Measurements from ENCODE around the gene JAZF1.

JAZF1 gene

DNA sequence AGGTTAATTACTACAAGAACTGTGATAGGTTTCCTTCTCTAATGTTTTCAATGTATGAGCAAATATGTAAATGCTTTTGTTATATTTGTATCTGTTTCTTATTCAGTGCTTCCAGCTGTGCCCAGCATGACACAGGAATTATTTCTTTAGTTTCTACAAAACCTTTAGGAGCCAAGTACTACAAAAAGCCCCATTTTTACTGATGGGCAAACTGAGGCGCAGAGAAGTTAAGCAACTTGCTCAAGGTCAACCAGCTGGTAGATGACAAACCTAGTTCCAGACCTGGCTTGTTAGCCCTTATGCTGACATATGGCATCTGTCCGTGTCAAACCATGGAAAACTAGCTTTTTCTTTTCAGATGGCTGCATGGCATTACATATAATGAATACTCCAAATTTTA is 134.6 kb downstream of the JAZF1 start:
- no peak for DNase-seq (ENCODE audit: low read depth in 1 of 2, low spot score in 1 of 2)

DNA sequence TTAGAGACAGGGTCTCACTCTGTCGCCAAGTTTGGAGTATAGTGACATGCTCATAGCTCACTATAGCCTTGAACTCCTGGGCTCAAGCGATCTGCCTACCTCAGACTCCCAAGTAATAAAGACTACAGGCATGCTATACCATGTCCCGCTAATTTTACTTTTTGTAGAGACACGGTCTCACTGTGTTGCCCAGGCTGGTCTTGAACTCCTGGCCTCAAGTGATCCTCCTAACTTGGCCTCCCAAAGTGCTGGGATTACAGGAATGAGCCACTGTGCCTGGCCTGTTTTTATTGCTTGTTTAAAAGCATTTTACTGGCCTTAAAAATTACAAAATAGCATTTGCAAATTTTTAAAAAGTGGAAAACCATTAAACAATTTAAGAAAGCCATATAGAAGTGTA is 135.0 kb downstream of the JAZF1 start:
- no peak for DNase-seq (ENCODE audit: low read depth in 1 of 2, low spot score in 1 of 2)

DNA sequence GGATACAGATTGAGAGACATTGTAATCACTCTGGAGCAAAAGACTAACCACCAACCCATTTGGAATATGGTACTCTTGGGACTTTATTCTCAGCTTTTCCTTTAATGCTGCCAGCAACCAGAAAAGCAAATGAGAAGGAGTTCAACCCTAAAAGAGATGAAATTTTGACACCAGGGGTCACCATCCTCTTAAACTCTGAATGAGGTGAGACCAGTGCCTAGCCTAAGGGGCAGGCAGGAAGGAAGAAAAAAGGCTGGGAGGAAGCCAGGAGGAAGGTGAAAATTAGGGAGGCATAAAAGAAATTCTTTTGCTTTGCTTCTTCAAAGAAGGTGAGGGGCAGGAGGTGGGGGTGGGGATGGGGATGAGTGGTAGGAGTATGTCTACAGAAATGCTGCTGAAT is 135.8 kb downstream of the JAZF1 start:
- DNase-seq (ENCODE audit: low read depth in 1 of 2, low spot score in 1 of 2): no peak

GRCh38 chr7:28042721-28043120 is 137.9 kb downstream of the JAZF1 start:
- no peak for DNase-seq (ENCODE audit: low read depth in 1 of 2, low spot score in 1 of 2)

DNA sequence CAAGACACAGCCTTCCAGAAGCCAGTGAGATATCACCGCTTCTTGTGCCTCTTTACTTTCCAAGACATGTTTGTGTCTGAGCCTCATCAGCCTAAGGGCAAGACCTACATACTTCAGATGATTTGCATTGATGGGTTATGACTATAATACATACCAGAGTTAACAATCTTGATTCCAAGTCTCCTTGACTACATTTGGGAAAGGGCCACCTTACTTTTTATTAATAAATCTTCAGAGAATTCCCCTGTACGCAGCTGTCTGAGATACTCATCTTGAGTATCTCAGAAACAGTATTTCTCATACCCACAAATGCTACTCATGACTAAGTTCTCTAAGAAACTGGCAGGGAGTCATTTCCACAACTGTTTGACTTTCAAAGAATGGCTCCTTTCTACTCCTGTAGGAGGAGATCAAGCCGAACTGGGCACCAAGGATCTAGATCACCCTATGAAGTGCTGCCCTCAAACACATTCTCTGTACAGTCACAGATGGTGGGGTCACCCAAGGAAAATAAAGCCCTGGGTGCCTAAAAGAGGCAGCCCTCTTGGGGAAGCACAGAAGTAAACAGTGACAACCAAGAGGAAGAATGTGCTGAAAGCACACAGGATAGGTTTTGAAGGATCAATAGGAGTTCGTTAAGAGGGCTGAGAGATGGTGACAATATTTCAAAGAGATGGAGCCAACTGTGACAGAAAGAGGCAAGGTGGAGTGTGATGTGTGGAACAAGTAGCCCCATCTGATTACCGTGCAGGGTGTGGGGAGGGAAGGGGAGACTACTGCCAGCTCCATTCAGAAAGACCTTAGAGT is 138.9 kb downstream of the JAZF1 start:
- no peak for DNase-seq (ENCODE audit: low read depth in 1 of 2, low spot score in 1 of 2)

DNA sequence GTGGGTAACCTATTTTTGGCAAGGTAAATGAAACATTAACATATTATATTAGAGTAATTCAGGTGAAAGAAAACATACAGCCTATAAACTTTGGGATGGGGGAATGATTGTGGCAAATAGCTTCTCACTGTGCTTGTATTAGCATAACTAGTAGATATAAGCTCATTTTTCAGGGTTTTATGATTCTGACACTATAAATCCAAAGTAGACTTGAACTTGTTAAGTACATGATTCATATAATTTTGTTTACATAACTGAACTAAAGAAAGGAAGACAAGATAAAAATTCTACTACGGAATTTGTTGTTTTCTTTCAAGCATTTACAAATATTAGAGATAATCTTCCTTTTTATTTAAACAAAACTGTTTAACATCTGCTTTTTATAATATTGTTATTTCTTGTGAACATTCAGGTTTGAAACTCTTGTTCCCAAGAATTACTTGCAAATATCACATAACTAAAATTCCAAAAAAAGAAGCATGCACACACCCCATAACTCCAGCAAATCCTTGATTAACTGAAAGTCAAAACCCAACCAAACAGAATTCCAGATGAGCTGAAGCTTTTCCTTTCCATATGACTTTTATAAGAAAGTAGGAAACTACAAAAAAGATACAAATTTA is 142.3 kb downstream of the JAZF1 start:
- no peak for DNase-seq (ENCODE audit: low read depth in 1 of 2, low spot score in 1 of 2)

DNA sequence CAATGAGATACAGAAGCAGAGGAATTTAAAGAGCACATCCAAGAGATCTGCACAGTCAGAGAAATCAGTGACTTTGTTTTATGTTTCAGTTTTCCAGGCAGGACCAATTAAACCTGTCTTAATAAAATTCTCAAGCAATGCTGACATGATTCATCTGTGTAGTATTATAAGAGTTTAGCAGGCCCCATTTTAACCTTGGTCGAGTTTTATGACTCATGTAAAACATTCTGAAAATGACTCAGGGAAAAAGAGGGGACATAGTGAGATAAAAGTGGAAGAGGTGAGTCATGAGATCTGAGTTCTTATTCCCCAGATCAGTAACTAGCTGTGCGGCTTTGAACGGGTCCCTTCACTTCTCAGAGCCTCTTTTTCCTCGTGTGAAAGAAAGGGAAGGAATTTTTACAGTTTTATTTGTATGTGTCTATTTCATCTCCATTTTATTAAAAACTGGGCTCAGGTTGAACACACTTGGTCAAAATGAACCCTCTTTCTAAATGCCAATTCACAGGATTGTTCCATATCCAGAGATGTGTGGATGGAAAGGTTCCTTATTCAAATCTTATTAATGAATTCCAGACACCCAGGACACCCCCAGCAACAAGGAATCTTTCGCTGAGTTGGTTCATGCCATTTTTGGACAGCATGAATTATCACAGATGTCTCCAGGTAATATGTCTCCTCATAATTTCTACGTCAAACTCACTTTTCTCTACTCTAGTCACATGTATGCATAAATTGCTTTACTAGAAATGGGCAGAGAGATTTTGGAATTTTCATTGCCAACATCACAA is 143.2 kb downstream of the JAZF1 start:
- DNase-seq (ENCODE audit: low read depth in 1 of 2, low spot score in 1 of 2): no peak

- DNase-seq (ENCODE audit: low read depth in 1 of 2, low spot score in 1 of 2): no peak
Observed at GRCh38 chr7:28036696-28037095, 143.9 kb downstream of the JAZF1 start.

DNA sequence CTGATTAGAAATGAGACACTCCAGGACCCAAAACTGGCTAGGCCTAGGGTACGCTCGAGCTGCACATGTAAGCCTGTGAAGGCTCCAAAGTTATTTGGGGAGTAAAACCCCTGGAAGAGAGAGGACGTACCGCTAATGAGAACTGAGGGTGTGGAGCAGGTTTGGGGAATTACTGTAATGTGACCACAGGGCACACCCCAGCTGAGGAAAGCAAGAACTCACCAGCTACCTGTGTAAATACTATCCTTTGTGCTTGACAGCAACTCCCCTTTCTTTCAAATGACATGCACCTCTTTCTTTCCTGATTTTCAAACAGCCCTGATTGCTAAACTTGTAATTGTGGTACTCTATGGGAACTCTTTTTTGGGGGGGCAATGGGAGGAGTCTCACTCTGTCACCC is 147.2 kb downstream of the JAZF1 start:
- no peak for DNase-seq (ENCODE audit: low read depth in 1 of 2, low spot score in 1 of 2)

DNA sequence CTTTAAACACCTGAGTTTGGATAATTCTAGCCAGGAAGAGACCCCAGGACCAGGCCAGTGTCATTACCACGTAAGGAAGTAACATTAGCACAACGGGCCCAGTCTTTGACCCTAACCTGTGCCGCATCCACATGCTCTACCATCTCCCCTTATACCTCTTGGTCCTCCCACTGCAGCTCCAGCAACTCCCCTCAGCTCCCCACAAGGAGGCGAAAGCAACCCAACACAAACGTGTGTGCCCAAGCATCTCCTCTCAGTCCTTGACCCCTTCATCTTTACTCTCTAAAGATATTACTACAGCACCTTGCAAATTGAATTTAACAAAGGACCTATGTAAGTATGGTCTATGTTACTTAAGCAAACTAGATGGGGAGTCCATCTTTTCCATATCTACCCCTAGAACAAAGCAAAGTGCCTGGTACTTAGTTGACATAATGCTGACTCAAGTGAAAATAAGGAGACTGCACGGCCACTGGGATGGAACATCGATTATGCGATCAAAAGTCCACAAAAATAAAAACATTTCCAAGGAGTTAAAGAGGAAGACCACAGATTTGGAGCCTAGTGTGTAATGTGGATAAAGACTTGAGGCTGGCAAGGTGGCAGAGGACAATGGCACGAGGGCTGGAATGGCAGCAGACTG is 147.7 kb downstream of the JAZF1 start:
- no peak for DNase-seq (ENCODE audit: low read depth in 1 of 2, low spot score in 1 of 2)

DNA sequence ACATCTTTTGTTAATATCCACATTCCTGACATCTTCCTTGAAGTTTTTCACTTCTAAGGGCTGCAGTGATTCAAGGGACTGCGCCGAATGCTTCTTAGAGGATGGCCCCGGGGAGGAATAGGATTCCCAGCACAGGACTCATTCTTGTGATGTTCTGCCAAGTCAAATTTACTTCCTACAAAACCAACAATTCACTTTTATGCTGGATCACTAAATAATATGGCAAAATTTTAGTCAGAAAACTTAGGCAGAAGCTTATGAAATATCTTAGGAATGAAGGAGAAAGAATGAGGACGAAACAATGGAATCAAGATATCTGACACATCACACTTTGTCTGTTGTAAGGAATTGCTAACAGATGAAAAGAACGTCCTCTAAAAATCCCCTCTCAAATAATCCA is 151.5 kb downstream of the JAZF1 start:
- DNase-seq (ENCODE audit: low read depth in 1 of 2, low spot score in 1 of 2): no peak

- DNase-seq (ENCODE audit: low read depth in 1 of 2, low spot score in 1 of 2): no peak
Observed at GRCh38 chr7:28028471-28028870, 152.1 kb downstream of the JAZF1 start.

GRCh38 chr7:28026237-28026636 is 154.4 kb downstream of the JAZF1 start:
- DNase-seq (ENCODE audit: low read depth in 1 of 2, low spot score in 1 of 2): no peak

- DNase-seq (ENCODE audit: low read depth in 1 of 2, low spot score in 1 of 2): no peak
Observed at GRCh38 chr7:28024786-28025334, 155.7 kb downstream of the JAZF1 start.

DNA sequence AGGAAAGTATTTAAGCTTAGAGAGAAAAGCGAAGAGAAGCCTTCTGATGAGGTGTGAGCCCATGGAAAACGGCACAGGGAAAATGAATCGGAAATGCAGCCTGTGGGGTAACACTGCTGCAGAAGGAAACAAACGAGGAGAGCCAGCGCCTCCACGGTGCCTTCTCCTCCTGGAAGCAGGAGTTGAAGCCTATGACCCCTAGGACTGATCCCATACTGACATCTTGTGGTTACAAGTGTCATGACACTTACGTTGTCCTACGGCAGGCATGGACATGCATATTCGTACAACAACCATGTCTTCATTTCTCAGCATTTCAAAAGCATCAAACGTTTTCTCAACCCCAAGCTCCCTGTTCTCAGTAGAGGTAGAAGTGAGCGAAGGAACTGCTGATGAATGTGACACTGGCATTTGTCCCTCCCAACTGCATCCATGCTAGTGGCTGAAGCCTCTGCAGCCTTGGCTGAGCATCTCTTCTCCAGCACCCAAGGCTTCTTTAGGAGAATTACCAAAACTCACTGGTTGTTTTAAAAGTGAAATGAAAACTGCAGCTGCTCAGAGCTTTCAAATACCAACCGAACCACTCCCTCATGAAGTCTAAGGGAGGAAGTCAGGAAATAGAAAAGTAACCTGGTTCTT is 160.2 kb downstream of the JAZF1 start:
- DNase-seq (ENCODE audit: low read depth in 1 of 2, low spot score in 1 of 2): no peak

DNA sequence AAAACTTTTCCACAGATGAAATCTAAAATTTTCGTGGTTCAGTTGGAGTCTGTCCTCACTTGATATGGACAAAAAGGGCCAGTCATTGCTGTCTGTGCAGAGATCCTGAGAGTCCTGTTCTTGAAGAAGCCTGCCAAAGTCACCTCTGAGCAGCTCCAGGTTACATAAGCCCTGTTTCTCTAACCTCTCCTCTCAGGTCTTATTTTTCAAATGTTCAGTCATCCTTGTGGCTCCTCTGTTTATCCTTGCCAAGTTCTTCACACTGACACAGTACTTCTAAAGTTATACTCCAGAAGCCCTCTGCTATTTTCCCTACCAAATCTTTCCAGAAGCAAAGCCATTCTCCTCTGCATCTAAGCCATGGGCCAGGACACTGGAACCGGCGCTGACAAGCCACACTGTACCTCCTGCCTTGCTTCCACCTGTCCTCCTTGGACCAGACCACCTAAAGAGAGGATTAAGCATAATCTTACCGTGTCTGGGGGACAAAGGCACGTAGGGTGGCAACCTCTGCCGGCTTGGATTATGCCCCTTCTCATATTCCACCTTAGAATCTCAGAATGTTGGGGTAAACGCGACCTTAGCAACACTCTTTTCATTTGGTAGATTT is 161.6 kb downstream of the JAZF1 start:
- no peak for DNase-seq (ENCODE audit: low read depth in 1 of 2, low spot score in 1 of 2)

DNA sequence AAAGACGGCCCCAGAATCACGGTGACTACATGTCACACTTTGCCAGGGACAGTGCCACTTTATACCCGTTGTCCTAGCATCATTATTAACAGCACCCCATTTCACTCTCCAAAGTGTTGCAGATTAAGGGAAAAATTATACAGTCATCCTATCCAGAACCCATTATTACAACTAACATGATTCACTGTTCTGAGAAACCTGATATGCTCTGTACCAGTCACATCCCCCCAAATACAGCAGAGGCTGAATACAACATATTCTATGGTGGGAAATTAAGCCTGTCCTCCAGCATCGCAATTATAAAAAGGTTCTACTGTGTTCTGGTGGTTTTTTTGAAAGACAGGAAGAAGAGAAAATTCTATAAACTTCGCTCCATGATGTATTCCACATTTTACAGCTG is 162.1 kb downstream of the JAZF1 start:
- DNase-seq (ENCODE audit: low read depth in 1 of 2, low spot score in 1 of 2): no peak

DNA sequence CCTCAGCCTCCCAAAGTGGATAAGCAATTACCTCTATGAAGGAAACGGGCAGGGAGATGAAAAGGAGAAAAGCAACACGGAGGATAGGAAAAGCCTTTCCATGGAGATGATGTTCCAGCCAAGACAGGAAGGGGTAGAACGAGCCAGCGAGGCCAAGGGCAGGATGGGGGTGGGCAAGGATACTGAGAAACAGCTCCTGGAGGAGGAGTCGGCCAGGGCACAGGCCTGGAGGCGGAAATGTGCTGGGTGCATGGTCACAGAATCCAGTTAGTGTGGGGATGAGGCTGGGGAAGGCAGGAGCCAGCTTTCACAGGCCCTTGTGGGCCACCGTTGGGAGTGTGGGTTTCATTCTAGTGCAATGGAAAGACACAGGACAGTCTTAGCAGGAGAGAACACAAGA is 162.6 kb downstream of the JAZF1 start:
- DNase-seq (ENCODE audit: low read depth in 1 of 2, low spot score in 1 of 2): no peak

- DNase-seq (ENCODE audit: low read depth in 1 of 2, low spot score in 1 of 2): no peak
Observed at GRCh38 chr7:28017372-28017771, 163.2 kb downstream of the JAZF1 start.

DNA sequence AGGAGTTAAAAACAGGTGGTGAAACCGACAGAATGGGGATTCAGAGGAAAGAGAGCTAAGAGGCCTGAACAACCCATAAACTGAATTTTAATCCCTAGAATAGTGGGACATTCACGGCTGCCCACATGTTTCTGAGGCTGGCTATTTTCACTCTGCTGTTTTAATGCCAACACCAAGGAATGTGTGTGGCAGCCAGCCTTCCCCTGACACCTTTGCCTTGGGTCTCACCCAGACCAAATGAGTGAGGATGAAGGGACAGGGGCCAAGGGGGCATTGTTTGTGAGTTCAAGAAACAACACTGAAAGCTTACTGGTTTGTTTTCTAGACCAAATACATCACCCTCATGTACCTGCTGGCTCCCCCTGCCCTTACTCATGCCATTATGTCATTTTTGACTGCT is 164.3 kb downstream of the JAZF1 start:
- DNase-seq (ENCODE audit: low read depth in 1 of 2, low spot score in 1 of 2): no peak
